ENCODE data around the gene CYP27C1.
"Not testable (repeated sequence)": the region's sequence is repeated elsewhere in the genome, so short reads cannot be mapped to it uniquely, and the experiment has no call there.

The CYP27C1 gene

DNA sequence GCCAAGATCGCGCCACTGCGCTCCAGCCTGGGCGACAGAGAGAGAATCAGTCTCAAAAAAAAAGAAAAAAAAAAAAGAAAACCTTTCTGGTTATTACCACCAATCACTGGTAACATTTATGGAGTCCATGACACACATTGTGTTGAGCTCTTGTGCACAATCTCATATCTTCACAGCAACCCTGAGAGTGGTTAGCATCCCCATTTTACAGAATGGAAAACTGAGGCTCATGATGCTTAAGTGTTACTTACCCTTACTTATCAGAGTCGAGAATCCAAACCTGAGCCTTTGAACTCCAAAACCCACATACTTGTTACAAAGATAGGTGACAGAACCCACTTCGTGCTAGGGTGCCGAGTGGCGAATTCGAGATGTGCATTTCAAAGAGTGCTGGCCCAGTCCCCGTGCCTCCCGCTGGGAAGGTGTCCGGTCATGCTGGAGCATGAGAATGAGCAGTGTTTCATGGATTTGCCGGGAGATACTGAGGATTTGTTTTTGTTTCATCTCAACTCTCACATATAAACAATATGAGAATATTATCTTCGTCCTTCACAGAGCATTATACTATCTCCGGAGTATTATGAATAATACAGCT is 50.9 kb downstream of the CYP27C1 start:
- DNase-seq = no peak

DNA sequence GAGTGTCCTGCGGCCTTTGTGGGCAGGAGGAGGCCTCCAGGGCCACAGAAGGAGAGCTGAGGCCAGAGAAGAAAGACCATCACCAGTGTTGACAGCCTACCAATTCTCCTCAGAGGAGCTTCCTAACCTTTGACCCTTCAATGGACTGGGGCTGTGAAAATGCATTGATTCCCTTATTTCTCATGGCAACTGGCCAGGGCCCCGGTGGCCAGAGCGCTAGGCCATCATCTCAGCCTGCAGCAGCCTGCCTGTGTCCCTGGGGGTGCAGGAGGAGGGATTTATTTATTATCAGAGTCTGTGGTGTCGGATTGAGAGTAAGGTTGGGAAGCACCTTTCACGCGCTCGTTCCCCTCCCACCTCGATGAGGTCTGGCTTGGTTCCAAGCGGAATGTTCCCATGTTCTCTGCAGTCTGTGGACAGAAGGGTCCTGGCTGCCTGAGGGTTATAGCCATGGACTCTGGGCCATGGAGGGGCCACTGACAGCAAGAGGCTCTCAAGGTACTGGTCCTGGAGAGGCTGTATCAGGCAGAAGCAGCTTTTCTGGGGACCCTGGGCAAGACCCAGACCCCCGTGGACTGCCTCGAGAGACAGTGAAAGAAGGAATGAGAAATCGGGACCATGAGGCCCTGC is 53.8 kb downstream of the CYP27C1 start:
- DNase-seq = no peak

DNA sequence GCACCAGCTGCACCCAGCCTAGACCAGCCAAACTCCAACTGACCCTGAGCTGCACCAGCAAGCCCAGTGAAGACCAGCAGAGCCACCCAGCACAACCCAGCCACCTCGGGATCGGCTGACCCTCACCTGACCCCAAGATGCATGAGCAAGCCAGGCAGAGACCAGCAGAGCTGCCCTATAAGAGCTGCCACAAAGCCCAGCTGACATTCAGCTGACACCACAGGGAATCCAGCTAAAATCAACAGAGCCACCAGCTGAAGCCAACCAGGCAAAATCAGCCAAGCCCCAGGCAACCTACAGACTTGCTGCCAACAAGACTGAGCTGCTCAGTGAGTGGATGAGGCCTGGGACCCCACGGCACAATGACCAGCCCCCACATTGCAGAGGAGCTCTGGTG is 54.6 kb downstream of the CYP27C1 start:
- DNase-seq = no peak

DNA sequence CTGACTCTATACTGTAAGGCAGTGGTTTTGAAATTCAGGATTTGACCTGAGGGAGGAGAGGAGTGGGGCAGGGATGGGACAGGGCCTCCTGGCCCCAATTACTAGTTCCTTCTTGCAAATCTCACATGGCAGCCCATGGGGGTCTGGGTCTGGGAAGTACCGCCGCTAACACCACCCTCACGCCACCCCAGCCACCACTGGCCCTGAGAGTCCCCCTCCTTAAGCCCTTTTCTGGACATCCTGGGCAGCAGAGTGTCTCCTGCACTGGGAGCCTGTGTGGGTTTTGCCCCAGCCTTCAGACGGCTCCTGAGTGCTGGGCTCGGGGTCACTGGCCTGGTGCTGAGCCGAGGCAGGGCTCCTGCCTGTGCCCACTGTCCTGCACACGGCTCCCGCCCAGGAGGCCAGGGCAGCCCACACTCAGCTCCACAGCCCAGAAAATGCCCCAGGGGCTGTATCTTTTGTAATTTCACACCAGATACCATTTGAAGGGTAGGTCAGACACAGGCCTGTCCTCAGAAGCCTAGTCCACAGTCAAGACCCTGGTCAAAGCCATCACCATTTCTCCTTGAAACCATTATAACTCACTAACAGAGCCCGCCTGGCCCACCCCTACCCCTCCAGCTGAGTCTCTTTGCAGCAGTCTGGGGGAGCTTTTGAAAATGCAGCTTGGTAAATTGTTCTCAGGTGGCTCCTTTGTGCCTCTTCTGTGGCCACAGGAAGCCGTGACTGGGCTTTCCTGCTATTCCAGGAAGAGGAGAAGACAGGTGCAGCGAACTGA is 55.1 kb downstream of the CYP27C1 start:
- no peak for DNase-seq

DNA sequence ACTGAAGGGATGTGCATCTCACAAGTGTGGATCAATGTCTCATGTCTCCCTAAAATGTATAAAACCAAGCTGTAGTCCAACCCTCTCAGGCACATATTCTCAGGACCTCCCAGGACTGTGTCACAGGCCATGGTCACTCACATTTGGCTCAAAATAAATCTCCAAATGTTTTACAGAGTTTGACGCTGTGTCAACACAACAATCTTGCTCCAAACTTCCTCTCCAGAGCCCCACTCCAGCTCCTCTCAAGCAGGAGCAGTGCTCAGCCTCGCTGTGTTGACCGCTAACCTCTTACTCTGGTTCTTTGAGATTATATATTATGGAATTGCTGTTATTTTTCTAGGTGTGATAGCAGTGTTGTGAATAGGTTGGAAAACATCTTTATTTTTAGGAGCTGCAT is 56.2 kb downstream of the CYP27C1 start:
- no peak for DNase-seq

DNA sequence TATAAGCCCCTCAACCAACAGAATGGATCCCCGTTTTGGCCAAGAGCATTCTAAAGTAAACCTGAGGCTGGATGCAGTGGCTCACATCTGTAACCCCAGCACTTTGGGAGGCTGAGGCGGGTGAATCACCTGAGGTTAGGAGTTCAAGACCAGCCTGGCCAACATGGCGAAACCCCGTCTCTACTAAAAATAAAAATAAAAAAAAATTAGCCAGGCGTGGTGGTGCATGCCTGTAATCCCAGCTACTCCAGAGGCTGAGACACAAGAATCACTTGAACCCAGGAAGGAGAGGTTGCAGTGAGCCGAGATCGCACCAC is 57.1 kb downstream of the CYP27C1 start:
- DNase-seq = not testable (repeated sequence)

DNA sequence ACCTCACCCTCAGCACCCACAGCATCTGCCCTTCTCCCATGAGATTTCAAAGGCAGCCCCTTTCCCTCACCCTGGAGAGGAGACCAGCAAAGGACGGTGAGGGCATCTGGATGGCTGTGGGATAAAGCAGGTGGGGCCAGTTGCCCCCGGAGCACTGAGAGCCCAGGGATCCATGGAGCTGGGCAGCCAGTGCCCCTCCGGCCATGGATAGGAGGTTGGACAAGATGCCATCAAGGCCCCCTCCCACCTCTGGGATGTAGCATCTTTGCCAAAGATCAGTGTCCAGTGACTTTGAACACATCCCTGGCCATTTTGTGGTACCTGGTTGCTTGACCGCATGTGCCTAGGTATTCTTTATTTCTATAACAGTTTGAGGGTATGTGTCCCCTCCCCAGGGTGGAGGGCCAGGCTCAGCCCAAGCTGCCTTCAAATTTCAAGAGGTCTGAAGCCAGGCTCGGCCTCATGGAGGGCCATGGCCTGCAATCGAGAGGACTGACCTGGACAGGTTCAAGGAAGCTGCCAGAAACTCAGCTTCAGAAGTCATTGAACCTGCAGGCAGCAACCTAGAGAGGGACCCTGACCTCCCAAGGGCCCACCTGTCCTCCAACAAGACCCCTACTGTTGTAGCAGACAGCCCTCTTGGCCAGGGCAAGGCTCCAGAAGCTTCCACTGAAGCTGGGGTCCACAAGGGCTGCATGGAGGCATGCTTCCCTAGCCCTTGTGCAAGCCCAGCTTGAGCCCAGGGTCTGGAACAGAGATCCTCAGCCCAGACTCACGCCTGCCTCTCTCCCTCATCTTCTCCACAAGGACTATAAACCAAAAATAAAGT is 57.6 kb downstream of the CYP27C1 start:
- DNase-seq = no peak

DNA sequence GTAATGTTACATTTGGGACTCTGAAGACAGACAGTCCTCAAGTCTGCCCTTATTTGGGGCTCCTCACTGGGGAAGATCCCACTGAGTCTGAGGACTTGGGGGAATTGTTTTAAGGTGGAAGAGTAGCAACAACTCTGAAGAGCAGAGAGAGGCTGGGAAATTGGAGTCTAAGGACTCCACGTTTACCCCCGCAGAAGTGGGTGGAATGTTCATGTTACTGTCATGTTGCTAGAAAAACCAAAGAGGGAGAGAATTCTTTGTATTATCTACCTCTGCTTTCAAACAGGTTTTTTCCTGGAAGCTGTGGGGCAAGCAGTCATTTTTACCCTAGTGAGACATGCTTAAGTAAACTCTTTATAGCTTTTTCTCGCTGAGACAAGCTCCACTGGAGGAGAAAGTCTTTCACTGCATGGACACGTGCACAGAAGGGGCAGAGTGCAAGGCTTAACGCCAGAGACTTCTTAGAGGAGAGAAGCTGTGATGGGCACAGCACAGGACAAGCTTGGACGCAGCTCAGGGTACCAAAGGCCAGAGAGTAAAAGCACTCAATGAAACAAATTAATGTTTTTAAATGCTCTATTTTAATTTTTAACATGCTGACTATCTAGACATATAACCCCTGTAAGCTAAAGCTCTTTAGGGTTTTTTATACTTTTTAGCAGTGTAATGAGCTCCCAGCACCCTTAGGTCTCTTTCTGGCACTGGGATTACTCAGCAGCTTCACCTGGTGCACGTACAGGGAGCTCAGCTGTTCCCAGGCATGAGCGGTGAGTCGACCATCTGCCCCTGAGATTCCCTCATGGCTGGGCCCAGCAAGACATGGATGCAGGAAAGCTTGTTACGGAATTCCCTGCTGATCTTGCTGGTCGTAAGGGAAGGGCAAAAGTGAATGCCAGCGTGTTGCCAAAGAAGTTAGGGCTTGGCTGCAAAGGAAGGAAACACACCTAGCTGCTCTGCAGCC is 58.6 kb downstream of the CYP27C1 start:
- no peak for DNase-seq

DNA sequence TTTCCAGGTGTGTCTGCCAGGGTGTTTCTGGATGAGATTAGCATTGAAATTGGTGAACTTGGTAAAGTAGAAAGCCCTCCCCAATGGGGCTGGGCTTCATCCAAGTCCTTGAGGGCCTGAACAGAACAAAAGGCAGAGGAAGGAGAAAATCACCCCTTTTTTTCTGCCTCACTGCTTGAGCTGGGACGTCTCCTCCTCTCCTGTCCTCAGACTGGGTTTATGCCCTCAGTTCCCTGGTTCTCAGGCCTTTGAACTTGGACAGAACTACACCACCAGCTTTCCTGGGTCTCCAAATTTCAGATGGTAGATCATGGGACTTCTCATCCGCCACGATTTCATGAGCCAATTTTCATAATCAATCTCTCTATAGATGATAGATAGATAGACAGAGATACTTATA is 59.4 kb downstream of the CYP27C1 start:
- DNase-seq = no peak

DNA sequence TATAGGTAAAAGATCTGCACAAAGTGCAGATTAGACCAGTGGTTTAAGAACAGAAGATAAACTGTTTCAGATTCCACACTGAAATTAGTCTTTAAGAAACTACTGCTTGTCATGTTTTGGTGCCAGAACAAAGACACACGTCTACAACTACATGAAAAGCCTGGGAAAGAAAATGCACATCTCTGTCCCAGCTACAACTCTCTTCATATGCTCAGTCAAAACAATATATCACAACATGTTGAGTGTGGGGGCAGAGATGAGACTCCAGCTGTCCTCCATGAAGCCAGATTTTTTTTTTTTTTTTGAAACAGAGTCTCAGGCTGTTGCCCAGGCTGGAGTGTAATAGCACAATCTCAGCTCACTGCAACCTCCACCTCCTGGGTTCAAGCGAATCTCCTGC is 60.6 kb downstream of the CYP27C1 start:
- DNase-seq = no peak

DNA sequence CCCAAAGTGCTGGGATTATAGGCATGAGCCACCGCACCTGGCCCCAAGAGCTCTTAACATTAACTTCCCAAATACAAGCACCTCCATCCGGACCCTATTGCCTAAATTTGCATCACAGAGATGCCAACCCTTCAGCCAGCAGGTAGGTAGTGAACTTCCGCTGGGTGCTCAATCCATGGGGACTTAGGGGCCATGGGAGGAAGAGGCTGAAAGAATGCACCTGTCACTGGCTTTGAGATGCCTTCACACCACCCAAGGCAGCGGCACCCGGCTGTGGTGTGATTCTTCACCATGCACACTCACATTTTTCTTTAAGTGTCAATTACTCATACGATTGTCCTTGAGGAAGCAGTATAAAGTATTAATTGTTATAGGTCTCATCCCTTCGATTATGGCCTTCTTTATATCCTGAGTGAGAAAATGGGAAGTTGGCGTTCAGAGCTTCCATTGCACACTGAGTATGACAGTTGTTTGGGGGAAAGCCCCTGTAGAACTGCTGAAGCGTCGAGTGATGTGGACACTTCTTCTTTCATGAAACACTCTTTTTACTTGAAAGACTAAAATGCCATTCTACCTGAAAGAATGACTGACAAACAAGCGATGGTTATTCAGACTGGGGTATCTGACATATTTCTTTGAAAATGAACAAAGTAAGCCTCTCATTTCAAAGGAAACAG is 61.3 kb downstream of the CYP27C1 start:
- DNase-seq = no peak

DNA sequence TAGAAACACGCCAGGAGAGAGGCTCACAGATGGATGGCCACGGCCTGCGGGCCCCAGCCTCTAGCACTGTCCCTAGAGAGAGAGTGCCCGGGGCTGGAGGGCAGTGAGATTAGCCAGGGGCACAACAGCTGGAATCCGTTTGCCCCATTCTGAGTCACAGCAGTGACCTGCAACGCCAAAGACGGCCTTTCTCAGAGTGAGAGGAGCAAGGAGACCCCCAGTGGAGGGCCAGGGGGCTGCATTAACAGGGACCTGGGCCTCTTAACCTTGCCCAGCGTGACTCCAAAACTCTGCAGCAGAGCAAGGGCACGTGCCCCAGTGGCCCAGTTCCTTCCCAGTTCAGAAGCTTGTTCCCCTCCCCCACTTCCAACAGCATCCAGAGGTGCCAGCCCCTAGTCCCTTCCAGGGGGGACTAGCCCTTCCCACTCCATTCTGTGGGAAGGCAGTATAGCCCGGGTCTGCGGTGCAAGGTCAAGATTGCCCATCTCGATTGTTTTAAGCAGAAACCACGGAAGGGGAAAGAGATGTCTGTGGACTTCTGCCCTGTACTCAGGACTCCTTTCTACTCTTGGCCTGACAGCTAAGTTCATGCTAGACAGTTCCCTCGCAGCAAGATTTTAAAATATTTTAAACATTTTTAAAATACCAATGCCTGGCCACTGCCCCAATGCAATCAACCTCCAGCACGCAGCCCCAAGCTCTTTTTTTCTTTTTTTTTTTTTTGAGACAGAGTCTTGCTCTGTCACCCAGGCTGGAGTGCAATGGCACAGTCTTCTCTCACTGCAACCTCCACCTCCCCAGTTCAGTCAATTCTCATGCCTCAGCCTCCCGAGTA is 62.2 kb downstream of the CYP27C1 start:
- DNase-seq = no peak

DNA sequence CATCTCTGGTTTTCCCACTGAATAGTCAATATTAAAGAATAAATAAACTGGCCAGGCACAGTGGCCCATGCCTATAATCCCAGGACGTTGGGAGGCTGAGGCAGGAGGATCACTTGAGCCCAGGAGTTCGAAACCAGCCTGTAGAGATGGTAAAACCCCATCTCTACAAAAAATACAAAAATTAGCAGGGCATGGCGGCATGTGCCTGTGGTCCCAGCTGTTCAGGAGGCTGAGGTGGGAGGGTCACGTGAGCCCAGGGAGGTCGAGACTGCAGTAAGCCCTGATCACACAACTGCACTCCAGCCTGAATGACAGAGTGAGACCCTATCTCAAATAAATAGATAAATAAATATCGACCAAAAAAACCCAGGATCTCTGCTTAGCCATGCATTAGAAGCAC is 63.0 kb downstream of the CYP27C1 start:
- no peak for DNase-seq

DNA sequence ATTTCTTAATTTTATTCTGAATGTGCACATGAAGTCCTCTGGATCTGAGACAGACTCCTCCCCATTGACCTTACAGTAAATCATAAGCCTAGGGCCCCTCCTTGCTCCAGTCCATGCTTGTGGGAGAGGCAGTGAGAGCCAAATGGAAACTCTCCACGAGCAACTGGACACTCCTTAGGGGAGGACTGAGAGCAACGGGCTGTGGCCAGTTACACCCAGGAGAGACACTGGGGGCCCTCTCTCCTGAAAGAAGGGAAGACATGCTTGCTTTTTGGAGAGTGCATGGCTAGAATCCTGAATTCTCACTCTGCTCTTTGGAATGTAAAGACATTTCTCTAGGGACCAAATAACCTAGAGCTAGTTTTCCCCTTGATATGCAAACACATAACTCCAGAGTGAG is 64.2 kb downstream of the CYP27C1 start:
- no peak for DNase-seq

DNA sequence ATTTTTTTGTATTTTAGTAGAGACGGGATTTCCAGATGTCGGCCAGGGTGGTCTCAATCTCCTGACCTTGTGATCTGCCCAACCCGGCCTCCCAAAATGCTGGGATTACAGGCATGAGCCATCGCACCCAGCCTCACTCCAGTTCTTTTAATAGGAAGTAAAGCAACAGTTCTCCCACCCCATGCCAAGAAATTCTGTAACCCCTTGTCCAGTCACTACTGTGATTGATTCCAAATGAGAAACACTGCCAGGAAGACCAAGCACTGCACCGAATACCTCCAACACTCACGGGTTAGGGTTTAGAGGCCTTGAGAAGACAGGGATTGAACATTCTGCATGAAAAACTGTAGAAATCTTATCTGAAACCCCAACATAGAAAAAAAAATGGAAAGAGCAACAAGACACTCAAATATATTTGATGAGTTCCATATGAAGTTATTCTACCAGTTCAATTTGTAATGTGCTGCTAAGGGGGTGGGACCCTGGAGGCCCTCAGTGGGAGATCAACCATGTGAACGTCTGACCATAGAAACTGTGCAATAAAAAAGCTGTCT is 65.0 kb downstream of the CYP27C1 start:
- no peak for DNase-seq

DNA sequence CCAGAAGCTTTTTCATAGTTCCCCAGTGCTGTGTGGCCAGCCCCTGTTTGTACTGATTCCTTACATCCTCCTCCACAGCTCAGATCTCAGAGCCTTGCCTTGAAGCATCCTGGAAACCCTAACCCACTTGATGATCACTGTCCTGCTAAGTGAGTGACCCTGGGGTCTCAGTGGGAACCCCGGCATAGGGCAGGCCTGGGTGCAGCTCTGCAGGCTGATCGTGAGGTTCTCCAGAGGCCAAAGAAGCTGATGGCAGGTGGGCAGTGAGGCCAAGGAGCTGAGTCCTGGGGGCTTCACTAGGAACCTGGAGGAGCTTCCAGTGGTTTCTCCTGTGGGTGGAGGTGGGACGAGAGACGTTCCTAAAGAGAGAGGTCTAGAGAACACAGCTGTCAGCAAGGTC is 65.7 kb downstream of the CYP27C1 start:
- DNase-seq = no peak

DNA sequence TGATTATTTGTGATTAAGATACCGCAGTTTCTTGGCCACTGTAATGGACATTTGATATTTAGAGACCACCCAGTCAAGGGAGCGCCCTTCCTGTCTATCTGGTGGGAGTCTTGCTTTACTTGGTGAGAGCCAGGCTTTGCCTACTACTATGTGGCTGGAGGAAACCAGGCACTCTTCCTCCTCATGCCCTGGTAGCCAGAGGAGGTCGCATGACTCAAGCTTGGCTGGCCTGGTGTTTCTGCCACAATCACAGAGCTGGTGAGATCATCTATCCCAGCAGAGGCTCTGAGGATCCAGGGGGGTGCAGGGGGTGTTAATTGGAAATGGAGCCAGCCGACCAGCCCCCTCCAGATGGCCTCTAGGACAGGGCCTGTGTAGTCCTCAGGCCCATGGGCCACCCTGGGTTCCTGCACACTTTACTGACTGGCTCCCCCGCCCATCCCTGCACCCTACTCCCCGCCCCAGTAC is 66.4 kb downstream of the CYP27C1 start:
- DNase-seq = no peak

DNA sequence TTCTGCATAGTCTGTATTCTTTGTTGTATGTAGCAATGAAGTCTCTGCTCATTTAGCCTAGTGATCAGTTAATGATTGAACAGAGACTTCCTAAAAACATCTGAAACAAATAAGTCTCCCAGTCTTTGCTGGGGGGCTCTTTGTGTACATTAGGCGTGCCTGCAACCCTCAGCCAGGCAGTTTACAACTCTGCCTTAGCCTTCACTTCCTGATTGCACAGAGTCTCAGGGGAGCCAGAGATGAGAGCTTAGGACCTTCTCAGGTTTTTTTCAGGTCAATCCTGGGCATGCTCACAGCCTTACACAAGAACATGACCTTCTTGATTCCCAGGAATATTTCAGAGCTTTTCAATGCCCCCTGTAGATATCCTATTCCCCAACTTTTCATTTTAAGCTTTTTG is 69.1 kb downstream of the CYP27C1 start:
- DNase-seq = no peak

DNA sequence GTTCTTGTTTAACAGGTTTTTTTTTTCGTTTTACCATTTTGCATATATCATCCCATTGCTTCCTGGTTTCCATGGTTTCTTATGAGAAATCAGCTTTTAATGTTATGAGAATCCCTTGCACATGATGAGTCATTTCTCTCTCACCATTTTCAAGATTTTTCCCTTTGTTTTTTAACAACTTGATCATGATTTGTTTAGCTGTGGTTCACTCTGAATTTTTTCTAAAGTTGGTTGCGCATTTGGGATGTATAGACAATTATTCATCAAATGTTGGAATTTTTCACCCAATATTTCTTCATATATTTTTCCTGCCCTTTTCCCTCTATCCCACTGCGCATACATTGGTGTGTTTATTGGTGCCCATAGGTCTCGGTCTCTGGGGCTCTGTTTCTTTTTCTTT is 70.7 kb downstream of the CYP27C1 start:
- no peak for DNase-seq

DNA sequence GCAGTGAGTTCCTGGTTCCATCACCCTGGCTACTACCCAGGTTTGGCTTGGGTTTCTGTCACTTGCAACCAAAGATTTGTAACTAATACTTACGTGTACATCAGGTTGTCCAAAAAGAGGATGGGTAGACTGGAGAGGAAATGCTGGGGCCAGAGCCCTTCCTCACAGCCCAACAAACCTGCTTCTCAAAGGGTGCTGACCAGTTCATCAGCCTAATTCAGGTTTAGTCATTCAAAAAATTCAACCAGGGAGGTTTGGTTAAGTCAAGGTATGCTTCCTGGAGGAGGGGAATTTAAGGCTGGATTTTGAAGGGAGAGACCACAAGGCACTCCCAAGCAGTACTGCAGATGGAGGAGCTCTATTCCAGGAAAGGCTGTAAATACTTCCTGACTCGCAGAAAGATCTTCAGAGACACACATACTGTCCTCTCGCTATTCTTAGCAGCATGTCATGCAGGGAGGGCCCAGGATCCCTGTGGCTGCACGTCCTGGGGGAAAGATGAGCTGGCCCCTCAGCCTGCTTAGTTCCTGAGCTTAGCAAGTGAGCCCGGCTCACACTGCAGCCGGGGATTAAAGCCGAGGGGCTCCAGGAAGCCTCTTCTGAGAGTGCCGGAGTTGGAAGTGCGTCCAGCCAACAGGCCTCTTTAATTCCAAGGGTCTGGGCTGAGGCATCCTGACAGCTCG is 73.1 kb downstream of the CYP27C1 start:
- DNase-seq = no peak

All from stimulated activated naive CD4-positive, alpha-beta T cell (primary cell).